GM18502 (cell line): Measurements from ENCODE around the gene SFXN1.

Experiments
- ATAC-seq: cut with Tn5 transposase; IDR thresholded peaks from one replicate; pipeline ENCODE4 v1.9.1; 2021; ENCODE audit warnings: mild to moderate bottlenecking; ENCODE audit not compliant: unreplicated experiment, poor library complexity

Gene SFXN1

DNA sequence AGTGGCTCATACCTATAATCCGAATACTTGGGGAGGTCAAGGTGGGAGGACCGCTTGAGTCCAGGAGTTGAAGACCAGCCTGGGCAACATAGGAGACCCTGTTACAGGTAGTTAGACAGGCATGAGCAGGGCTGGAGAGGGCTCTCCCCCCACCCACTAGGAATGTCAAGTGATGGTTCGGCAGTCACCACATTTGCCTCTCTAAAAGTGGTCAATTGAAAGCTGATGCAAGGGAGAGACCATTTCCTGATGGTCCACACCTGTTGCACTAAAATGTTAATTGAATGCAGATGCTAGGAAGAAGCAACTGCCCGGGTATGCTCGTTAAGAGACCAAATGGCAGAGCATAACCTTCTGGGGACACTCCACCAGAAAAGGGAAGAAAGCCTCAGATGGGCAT, 82.7 kb downstream of the SFXN1 start:
- no peak for ATAC-seq

DNA sequence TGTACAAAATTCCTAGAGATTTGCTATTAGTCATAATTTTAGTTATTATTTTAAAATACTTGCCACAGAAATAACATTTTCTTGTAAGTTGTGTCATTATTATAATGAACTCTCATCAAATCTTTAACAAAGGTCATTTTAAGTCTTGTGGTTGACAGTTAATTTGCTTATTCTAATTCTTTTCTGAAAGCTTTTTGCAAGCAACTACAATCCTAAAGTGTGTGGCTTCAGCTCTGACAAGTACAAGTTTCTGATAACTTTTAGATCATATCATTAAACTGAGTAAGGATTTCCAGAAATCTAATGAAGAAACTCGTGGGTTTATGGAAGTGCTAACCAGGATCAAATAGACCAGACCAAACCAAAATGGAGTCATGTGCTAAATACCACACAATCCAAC, 86.4 kb downstream of the SFXN1 start:
- no peak for ATAC-seq

- ATAC-seq, result no peak
Observed at GRCh38 chr5:175566697-175567096, 88.3 kb downstream of the SFXN1 start.

GRCh38 chr5:175567954-175568353, 89.6 kb downstream of the SFXN1 start:
- no peak for ATAC-seq

- no peak for ATAC-seq
Observed at GRCh38 chr5:175569701-175570100, 91.3 kb downstream of the SFXN1 start.

GRCh38 chr5:175572886-175573285, 94.5 kb downstream of the SFXN1 start:
- ATAC-seq, result no peak

DNA sequence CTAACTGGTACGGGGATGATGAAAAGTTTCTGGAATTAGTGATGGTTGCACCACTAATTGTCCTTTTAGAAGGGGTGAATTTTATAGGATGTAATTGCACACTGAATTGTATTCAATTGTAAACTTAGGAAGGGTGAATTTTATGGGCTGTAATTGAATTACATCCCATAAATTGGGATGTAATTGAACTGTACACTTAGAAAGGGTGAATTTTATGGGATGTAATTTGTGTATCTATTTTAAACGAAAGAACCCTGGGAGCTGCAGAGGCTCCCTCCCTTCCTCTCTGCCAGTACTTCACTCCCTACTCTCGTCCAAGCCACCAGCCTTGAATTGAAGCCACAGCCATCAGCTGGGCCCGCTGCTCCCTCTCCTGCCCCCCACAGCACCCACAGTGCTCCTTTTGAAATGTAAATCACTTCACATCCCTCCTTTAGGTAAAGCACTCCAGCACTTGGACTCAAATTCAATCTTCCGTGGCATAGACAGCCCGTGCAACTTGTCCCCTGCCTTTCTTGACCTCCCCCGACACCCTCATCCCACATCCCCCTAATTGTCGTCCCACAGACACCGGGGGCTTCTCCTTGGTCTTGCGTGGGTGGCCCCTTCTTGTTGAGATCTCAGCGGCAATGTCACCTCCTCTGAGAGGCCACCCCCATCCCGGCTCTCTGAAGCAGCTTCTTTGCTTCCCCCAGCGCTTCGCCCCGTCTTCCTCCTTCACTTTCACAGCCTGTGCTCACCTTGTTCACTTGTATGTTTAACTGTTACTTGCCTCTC, 95.3 kb downstream of the SFXN1 start:
- no peak for ATAC-seq

GRCh38 chr5:175575301-175575700, 96.9 kb downstream of the SFXN1 start:
- no peak for ATAC-seq

GRCh38 chr5:175576096-175576495, 97.7 kb downstream of the SFXN1 start:
- ATAC-seq, result no peak

- no peak for ATAC-seq
Observed at GRCh38 chr5:175576591-175576990, 98.2 kb downstream of the SFXN1 start.
